Fibroblast of the aortic adventitia (primary cell): ENCODE results near the gene PTPN3. TPM values are rescaled to one million over a fixed set of nuclear protein-coding genes. Genes with fewer than 3 reads are reported as not detected.

Experiments
- DNase-seq: peaks from one replicate; pipeline ENCODE4 v3.0.0-alpha.2; 2010; ENCODE audit warnings: low read depth
- H3K4me3 ChIP-seq: 2 replicates; pipeline ENCODE4 v1.5.1; 2011; ENCODE audit warnings: low read depth, mild to moderate bottlenecking, control low read depth, low read length, moderate library complexity
- CTCF ChIP-seq: IDR thresholded peaks from 2 replicates; pipeline ENCODE4 v1.5.1; 2011; ENCODE audit warnings: mild to moderate bottlenecking, low read length, control low read depth, inconsistent platforms; ENCODE audit not compliant: insufficient read depth
- total RNA-seq: library from RNA; depleted of rRNA; stranded (reverse); fragments of >200 nt; gene quantifications from 2 replicates; pipeline ENCODE4 v1.2.3, GENCODE V29; 2012; ENCODE audit warnings: low replicate concordance

The PTPN3 gene
- total RNA-seq, 1 donor, result 0.99 TPM

GRCh38 chr9:109383947-109384346, 114.2 kb downstream of the PTPN3 start:
- no peak overlapping the region for H3K4me3 ChIP-seq
- DNase-seq, result no peak
- TF ChIP-seq CTCF, result no peak

- no peak for TF ChIP-seq CTCF
- no peak for DNase-seq
- no peak overlapping the region for H3K4me3 ChIP-seq
These were observed 114.8 kb downstream of the PTPN3 start for GRCh38 chr9:109383356-109383755.

GRCh38 chr9:109382585-109382984, 115.5 kb downstream of the PTPN3 start:
- DNase-seq, result no peak
- no peak overlapping the region for H3K4me3 ChIP-seq
- TF ChIP-seq CTCF, result no peak

GRCh38 chr9:109382182-109382581, 115.9 kb downstream of the PTPN3 start:
- no peak for TF ChIP-seq CTCF
- DNase-seq, result no peak
- H3K4me3 ChIP-seq, result no peak overlapping the region

- no peak for TF ChIP-seq CTCF
- DNase-seq, result no peak
- no peak overlapping the region for H3K4me3 ChIP-seq
These were observed 116.9 kb downstream of the PTPN3 start for GRCh38 chr9:109381011-109381729.

- H3K4me3 ChIP-seq, result no peak overlapping the region
- TF ChIP-seq CTCF, result no peak
- no peak for DNase-seq
These were observed 118.6 kb downstream of the PTPN3 start for GRCh38 chr9:109379513-109379912.

DNA sequence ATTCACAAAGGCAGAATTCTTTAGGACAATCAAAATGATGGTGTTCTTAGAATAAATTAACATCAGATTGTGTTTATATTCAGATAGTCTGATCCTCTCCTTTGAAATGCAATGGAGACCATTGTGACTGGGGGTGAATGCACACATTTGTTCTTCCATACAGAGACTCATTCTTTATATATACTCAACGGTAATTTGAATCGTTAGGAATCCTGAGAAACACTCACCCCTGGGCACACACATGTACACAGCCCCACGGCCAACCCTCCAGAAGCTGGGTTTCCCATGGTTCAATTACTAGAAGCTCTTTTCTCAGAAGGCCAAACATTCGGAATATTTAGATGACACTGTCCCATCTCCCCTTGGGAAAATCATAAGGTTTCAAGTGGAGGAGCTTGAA, 119.8 kb downstream of the PTPN3 start:
- H3K4me3 ChIP-seq, result no peak overlapping the region
- no peak for TF ChIP-seq CTCF
- DNase-seq, result no peak
